ENCODE data around the gene SIL1. TPM values are rescaled to one million over a fixed set of nuclear protein-coding genes. Genes with fewer than 3 reads are reported as not detected.
A peak's percentile ranks its signal among the peaks of the same experiment; 100 is the strongest.

The SIL1 gene
- total RNA-seq, 1 donor from 2014 or later, result 26.1 TPM

- no peak overlapping the region for H3K4me3 ChIP-seq (ENCODE audit: low read length in 3 of 3)
- peaks cover 0 to 4% (median 0%) of the 10 kb centered on the region in 3 donors for H3K36me3 ChIP-seq (ENCODE audit: control insufficient read depth in 3 of 3, insufficient read depth in 3 of 3, low read length in 3 of 3)
- no peak overlapping the region for H3K27ac ChIP-seq (ENCODE audit: low read depth, low read length)
- H3K9me3 ChIP-seq (ENCODE audit: control insufficient read depth in 3 of 3, low read length in 3 of 3), result no peaks in the 10 kb centered on the region
- H3K9ac ChIP-seq (ENCODE audit: low read depth in 1 of 3, low read length in 3 of 3), result no peak overlapping the region
- peaks cover 0 to 16% (median 0%) of the 10 kb centered on the region in 3 donors for H3K4me1 ChIP-seq (ENCODE audit: control insufficient read depth in 3 of 3, insufficient read depth in 3 of 3, low read length in 3 of 3)
- H3K27me3 ChIP-seq (ENCODE audit: control insufficient read depth in 3 of 3, insufficient read depth in 3 of 3, low read length in 3 of 3), result no peaks in the 10 kb centered on the region
Measured at GRCh38 chr5:138911441-138911840, 286.7 kb downstream of the SIL1 start.

GRCh38 chr5:138910546-138911185, 287.5 kb downstream of the SIL1 start:
- Histone ChIP-seq H3K9me3 (ENCODE audit: control insufficient read depth in 3 of 3, low read length in 3 of 3) (no peaks in the 10 kb centered on the region), H3K4me3 (ENCODE audit: low read length in 3 of 3) (no peak overlapping the region), H3K36me3 (ENCODE audit: control insufficient read depth in 3 of 3, insufficient read depth in 3 of 3, low read length in 3 of 3) (peaks cover 0 to 8% (median 4%) of the 10 kb centered on the region in 3 donors), H3K9ac (ENCODE audit: low read depth in 1 of 3, low read length in 3 of 3) (no peak overlapping the region), H3K27ac (ENCODE audit: low read depth, low read length) (no peak overlapping the region), H3K4me1 (ENCODE audit: control insufficient read depth in 3 of 3, insufficient read depth in 3 of 3, low read length in 3 of 3) (peaks cover 0 to 16% (median 0%) of the 10 kb centered on the region in 3 donors), H3K27me3 (ENCODE audit: control insufficient read depth in 3 of 3, insufficient read depth in 3 of 3, low read length in 3 of 3) (no peaks in the 10 kb centered on the region)

GRCh38 chr5:138909734-138910133, 288.4 kb downstream of the SIL1 start:
- no peak overlapping the region for H3K27ac ChIP-seq (ENCODE audit: low read depth, low read length)
- H3K9ac ChIP-seq (ENCODE audit: low read depth in 1 of 3, low read length in 3 of 3), result no peak overlapping the region
- H3K4me1 ChIP-seq (ENCODE audit: control insufficient read depth in 3 of 3, insufficient read depth in 3 of 3, low read length in 3 of 3), result peaks cover 0 to 16% (median 0%) of the 10 kb centered on the region in 3 donors
- no peak overlapping the region for H3K4me3 ChIP-seq (ENCODE audit: low read length in 3 of 3)
- H3K36me3 ChIP-seq (ENCODE audit: control insufficient read depth in 3 of 3, insufficient read depth in 3 of 3, low read length in 3 of 3), result peaks cover 4 to 16% (median 11%) of the 10 kb centered on the region in 3 donors
- H3K9me3 ChIP-seq (ENCODE audit: control insufficient read depth in 3 of 3, low read length in 3 of 3), result no peaks in the 10 kb centered on the region
- no peaks in the 10 kb centered on the region for H3K27me3 ChIP-seq (ENCODE audit: control insufficient read depth in 3 of 3, insufficient read depth in 3 of 3, low read length in 3 of 3)

GRCh38 chr5:138905541-138905940, 292.6 kb downstream of the SIL1 start:
- H3K4me1 ChIP-seq (ENCODE audit: control insufficient read depth in 3 of 3, insufficient read depth in 3 of 3, low read length in 3 of 3), result peaks cover 0 to 4% (median 1%) of the 10 kb centered on the region in 3 donors
- H3K27me3 ChIP-seq (ENCODE audit: control insufficient read depth in 3 of 3, insufficient read depth in 3 of 3, low read length in 3 of 3), result no peaks in the 10 kb centered on the region
- H3K9ac ChIP-seq (ENCODE audit: low read depth in 1 of 3, low read length in 3 of 3), result no peak overlapping the region
- no peak overlapping the region for H3K4me3 ChIP-seq (ENCODE audit: low read length in 3 of 3)
- no peak overlapping the region for H3K27ac ChIP-seq (ENCODE audit: low read depth, low read length)
- peaks cover 7 to 21% (median 19%) of the 10 kb centered on the region in 3 donors for H3K36me3 ChIP-seq (ENCODE audit: control insufficient read depth in 3 of 3, insufficient read depth in 3 of 3, low read length in 3 of 3)
- no peaks in the 10 kb centered on the region for H3K9me3 ChIP-seq (ENCODE audit: control insufficient read depth in 3 of 3, low read length in 3 of 3)

GRCh38 chr5:138903130-138903775, 294.9 kb downstream of the SIL1 start:
- H3K4me3 ChIP-seq (ENCODE audit: low read length in 3 of 3), result no peak overlapping the region
- H3K9me3 ChIP-seq (ENCODE audit: control insufficient read depth in 3 of 3, low read length in 3 of 3), result no peaks in the 10 kb centered on the region
- H3K9ac ChIP-seq (ENCODE audit: low read depth in 1 of 3, low read length in 3 of 3), result no peak overlapping the region
- H3K27me3 ChIP-seq (ENCODE audit: control insufficient read depth in 3 of 3, insufficient read depth in 3 of 3, low read length in 3 of 3), result no peaks in the 10 kb centered on the region
- H3K27ac ChIP-seq (ENCODE audit: low read depth, low read length), result peak overlapping the region; percentile 34
- peaks cover 7 to 21% (median 19%) of the 10 kb centered on the region in 3 donors for H3K36me3 ChIP-seq (ENCODE audit: control insufficient read depth in 3 of 3, insufficient read depth in 3 of 3, low read length in 3 of 3)
- H3K4me1 ChIP-seq (ENCODE audit: control insufficient read depth in 3 of 3, insufficient read depth in 3 of 3, low read length in 3 of 3), result peaks cover 0 to 4% (median 0%) of the 10 kb centered on the region in 3 donors

GRCh38 chr5:138901716-138902115, 296.5 kb downstream of the SIL1 start:
- H3K4me1 ChIP-seq (ENCODE audit: control insufficient read depth in 3 of 3, insufficient read depth in 3 of 3, low read length in 3 of 3), result peaks cover 0 to 4% (median 0%) of the 10 kb centered on the region in 3 donors
- peak overlapping the region; percentile 21 for H3K27ac ChIP-seq (ENCODE audit: low read depth, low read length)
- peaks cover 7 to 22% (median 19%) of the 10 kb centered on the region in 3 donors for H3K36me3 ChIP-seq (ENCODE audit: control insufficient read depth in 3 of 3, insufficient read depth in 3 of 3, low read length in 3 of 3)

GRCh38 chr5:138900281-138900965, 297.7 kb downstream of the SIL1 start:
- H3K36me3 ChIP-seq (ENCODE audit: control insufficient read depth in 3 of 3, insufficient read depth in 3 of 3, low read length in 3 of 3), result peaks cover 7 to 15% (median 13%) of the 10 kb centered on the region in 3 donors
- no peak overlapping the region for H3K9ac ChIP-seq (ENCODE audit: low read depth in 1 of 3, low read length in 3 of 3)
- H3K4me1 ChIP-seq (ENCODE audit: control insufficient read depth in 3 of 3, insufficient read depth in 3 of 3, low read length in 3 of 3), result peaks cover 0 to 4% (median 0%) of the 10 kb centered on the region in 3 donors
- H3K4me3 ChIP-seq (ENCODE audit: low read length in 3 of 3), result no peak overlapping the region
- peak overlapping the region; percentile 21 for H3K27ac ChIP-seq (ENCODE audit: low read depth, low read length)
- H3K27me3 ChIP-seq (ENCODE audit: control insufficient read depth in 3 of 3, insufficient read depth in 3 of 3, low read length in 3 of 3), result no peaks in the 10 kb centered on the region
- H3K9me3 ChIP-seq (ENCODE audit: control insufficient read depth in 3 of 3, low read length in 3 of 3), result no peaks in the 10 kb centered on the region

More at GRCh38 chr5:138901716-138902115, 296.5 kb downstream of the SIL1 start:
- Histone ChIP-seq H3K4me3 (ENCODE audit: low read length in 3 of 3) (no peak overlapping the region), H3K27me3 (ENCODE audit: control insufficient read depth in 3 of 3, insufficient read depth in 3 of 3, low read length in 3 of 3) (no peaks in the 10 kb centered on the region), H3K9ac (ENCODE audit: low read depth in 1 of 3, low read length in 3 of 3) (no peak overlapping the region), H3K9me3 (ENCODE audit: control insufficient read depth in 3 of 3, low read length in 3 of 3) (no peaks in the 10 kb centered on the region)

GRCh38 chr5:138898742-138899141, 299.4 kb downstream of the SIL1 start:
- H3K4me1 ChIP-seq (ENCODE audit: control insufficient read depth in 3 of 3, insufficient read depth in 3 of 3, low read length in 3 of 3), result peaks cover 0 to 4% (median 0%) of the 10 kb centered on the region in 3 donors

GRCh38 chr5:138898299-138898698, 299.9 kb downstream of the SIL1 start:
- H3K4me1 ChIP-seq (ENCODE audit: control insufficient read depth in 3 of 3, insufficient read depth in 3 of 3, low read length in 3 of 3), result peaks cover 0 to 4% (median 0%) of the 10 kb centered on the region in 3 donors
- H3K27me3 ChIP-seq (ENCODE audit: control insufficient read depth in 3 of 3, insufficient read depth in 3 of 3, low read length in 3 of 3), result no peaks in the 10 kb centered on the region
- H3K4me3 ChIP-seq (ENCODE audit: low read length in 3 of 3), result no peak overlapping the region
- peaks cover 0 to 3% (median 3%) of the 10 kb centered on the region in 3 donors for H3K36me3 ChIP-seq (ENCODE audit: control insufficient read depth in 3 of 3, insufficient read depth in 3 of 3, low read length in 3 of 3)
- no peak overlapping the region for H3K27ac ChIP-seq (ENCODE audit: low read depth, low read length)
- H3K9me3 ChIP-seq (ENCODE audit: control insufficient read depth in 3 of 3, low read length in 3 of 3), result no peaks in the 10 kb centered on the region
- no peak overlapping the region for H3K9ac ChIP-seq (ENCODE audit: low read depth in 1 of 3, low read length in 3 of 3)

More at GRCh38 chr5:138898742-138899141, 299.4 kb downstream of the SIL1 start:
- H3K9me3 ChIP-seq (ENCODE audit: control insufficient read depth in 3 of 3, low read length in 3 of 3), result no peaks in the 10 kb centered on the region
- H3K4me3 ChIP-seq (ENCODE audit: low read length in 3 of 3), result no peak overlapping the region
- no peaks in the 10 kb centered on the region for H3K27me3 ChIP-seq (ENCODE audit: control insufficient read depth in 3 of 3, insufficient read depth in 3 of 3, low read length in 3 of 3)
- no peak overlapping the region for H3K27ac ChIP-seq (ENCODE audit: low read depth, low read length)
- H3K9ac ChIP-seq (ENCODE audit: low read depth in 1 of 3, low read length in 3 of 3), result no peak overlapping the region
- H3K36me3 ChIP-seq (ENCODE audit: control insufficient read depth in 3 of 3, insufficient read depth in 3 of 3, low read length in 3 of 3), result peaks cover 0 to 3% (median 3%) of the 10 kb centered on the region in 3 donors

Measured in skeletal muscle tissue (tissue), 4 donors.